ENCODE results near the gene GMDS.

DNA sequence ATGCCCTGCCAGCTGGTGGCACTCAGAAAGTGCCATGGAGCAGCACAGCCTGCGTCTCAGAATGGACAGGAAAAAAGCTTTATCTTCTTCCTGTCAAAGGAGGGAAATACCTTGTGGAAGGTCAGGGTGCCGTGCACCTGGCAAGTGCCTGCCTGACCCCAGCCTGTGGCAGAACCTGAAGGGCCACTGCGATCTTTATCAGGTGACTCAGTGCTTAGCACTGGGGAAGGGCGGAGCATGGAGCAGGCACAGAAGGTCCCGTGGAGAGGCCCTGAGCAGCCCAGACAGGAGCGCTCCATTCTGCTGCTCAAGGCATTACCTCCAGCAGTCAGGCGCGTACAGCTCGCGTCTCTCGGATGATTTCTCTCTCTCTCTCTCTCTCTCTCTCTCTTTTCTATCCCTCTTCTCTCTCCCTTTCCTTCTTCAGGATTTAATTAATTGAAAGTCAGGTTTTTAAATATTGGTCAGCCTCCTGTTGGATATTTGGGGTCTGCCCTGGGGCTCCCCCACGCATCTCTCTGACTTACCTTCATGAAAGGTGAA, 604.0 kb downstream of the GMDS start:
- TF ChIP-seq EZH2phosphoT487 (IDR thresholded peaks at IDR 0.05; ENCODE audit: low read length) = no peak
- TF ChIP-seq, protein P1, sequence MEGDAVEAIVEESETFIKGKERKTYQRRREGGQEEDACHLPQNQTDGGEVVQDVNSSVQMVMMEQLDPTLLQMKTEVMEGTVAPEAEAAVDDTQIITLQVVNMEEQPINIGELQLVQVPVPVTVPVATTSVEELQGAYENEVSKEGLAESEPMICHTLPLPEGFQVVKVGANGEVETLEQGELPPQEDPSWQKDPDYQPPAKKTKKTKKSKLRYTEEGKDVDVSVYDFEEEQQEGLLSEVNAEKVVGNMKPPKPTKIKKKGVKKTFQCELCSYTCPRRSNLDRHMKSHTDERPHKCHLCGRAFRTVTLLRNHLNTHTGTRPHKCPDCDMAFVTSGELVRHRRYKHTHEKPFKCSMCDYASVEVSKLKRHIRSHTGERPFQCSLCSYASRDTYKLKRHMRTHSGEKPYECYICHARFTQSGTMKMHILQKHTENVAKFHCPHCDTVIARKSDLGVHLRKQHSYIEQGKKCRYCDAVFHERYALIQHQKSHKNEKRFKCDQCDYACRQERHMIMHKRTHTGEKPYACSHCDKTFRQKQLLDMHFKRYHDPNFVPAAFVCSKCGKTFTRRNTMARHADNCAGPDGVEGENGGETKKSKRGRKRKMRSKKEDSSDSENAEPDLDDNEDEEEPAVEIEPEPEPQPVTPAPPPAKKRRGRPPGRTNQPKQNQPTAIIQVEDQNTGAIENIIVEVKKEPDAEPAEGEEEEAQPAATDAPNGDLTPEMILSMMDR (IDR thresholded peaks at IDR 0.05; ENCODE audit: low read length) = no peak
